Chondrocyte (in vitro differentiated cells): ENCODE data around the gene HMCES. TPM values are rescaled to one million over a fixed set of nuclear protein-coding genes. Genes with fewer than 3 reads are reported as not detected.
A peak's percentile ranks its signal among the peaks of the same experiment; 100 is the strongest.

ENCODE experiments used
- DNase-seq: peaks from one replicate; pipeline ENCODE4 v3.0.0; 2021; ENCODE audit warnings: mixed read lengths, low spot score
- H3K27ac Mint-ChIP-seq: one replicate; pipeline ENCODE4 v1.8.0; 2021; ENCODE audit warnings: mild to moderate bottlenecking, moderate library complexity, mixed read lengths; ENCODE audit not compliant: unreplicated experiment
- H3K27me3 Mint-ChIP-seq: 2 replicates; pipeline ENCODE4 v1.8.0; 2021; ENCODE audit warnings: low read depth, mixed read lengths
- H3K36me3 Mint-ChIP-seq: 2 replicates; pipeline ENCODE4 v1.8.0; 2021; ENCODE audit warnings: low read depth, mixed read lengths
- H3K4me1 Mint-ChIP-seq: 2 replicates; pipeline ENCODE4 v1.8.0; 2021; ENCODE audit warnings: low read depth, mild to moderate bottlenecking, mixed read lengths
- H3K4me3 Mint-ChIP-seq: one replicate; pipeline ENCODE4 v1.8.0; 2021; ENCODE audit warnings: mild to moderate bottlenecking, moderate library complexity, mixed read lengths; ENCODE audit not compliant: unreplicated experiment
- H3K9me3 Mint-ChIP-seq: 2 replicates; pipeline ENCODE4 v1.8.0; 2021; ENCODE audit warnings: low read depth, mixed read lengths
- CTCF ChIP-seq: fragments of 200-600 bp; sonication (generic); IDR thresholded peaks from 2 replicates; pipeline ENCODE4 v1.5.0; 2021; ENCODE audit warnings: antibody characterized with exemption, mild to moderate bottlenecking, moderate library complexity
- total RNA-seq: library from RNA; stranded (reverse); gene quantifications from 3 replicates; pipeline ENCODE4 v1.2.1, GENCODE V29; 2021

Gene HMCES
- total RNA-seq, 1 donor from 2014 or later: 25.9 TPM

GRCh38 chr3:129341331-129342141 is 62.9 kb downstream of the HMCES start:
- Mint-ChIP-seq H3K36me3 (no peaks in the 10 kb centered on the region), H3K27ac (no peak overlapping the region), H3K27me3 (peaks cover 3% of the 10 kb centered on the region), H3K4me3 (no peak overlapping the region), H3K4me1 (peaks cover 5% of the 10 kb centered on the region), H3K9me3 (no peaks in the 10 kb centered on the region)
- no peak for TF ChIP-seq CTCF
- DNase-seq: no peak

- TF ChIP-seq CTCF: peak; percentile 74
- Mint-ChIP-seq H3K9me3 (no peaks in the 10 kb centered on the region), H3K27me3 (peaks cover 3% of the 10 kb centered on the region), H3K36me3 (no peaks in the 10 kb centered on the region), H3K4me3 (no peak overlapping the region), H3K27ac (no peak overlapping the region), H3K4me1 (peaks cover 7% of the 10 kb centered on the region)
- no peak for DNase-seq
Measured at GRCh38 chr3:129343643-129344360, 65.1 kb downstream of the HMCES start.

- no peaks in the 10 kb centered on the region for H3K36me3 Mint-ChIP-seq
- no peak overlapping the region for H3K27ac Mint-ChIP-seq
- DNase-seq: no peak
- no peak for TF ChIP-seq CTCF
- peaks cover 7% of the 10 kb centered on the region for H3K4me1 Mint-ChIP-seq
- peaks cover 3% of the 10 kb centered on the region for H3K27me3 Mint-ChIP-seq
- H3K4me3 Mint-ChIP-seq: no peak overlapping the region
- no peaks in the 10 kb centered on the region for H3K9me3 Mint-ChIP-seq
Measured at GRCh38 chr3:129344540-129345220, 66.0 kb downstream of the HMCES start.

GRCh38 chr3:129345281-129345680 is 66.6 kb downstream of the HMCES start:
- Mint-ChIP-seq H3K36me3 (no peaks in the 10 kb centered on the region), H3K4me3 (no peak overlapping the region), H3K27ac (no peak overlapping the region), H3K4me1 (peaks cover 7% of the 10 kb centered on the region), H3K27me3 (peaks cover 3% of the 10 kb centered on the region), H3K9me3 (no peaks in the 10 kb centered on the region)
- no peak for DNase-seq
- TF ChIP-seq CTCF: no peak

GRCh38 chr3:129345971-129346370 is 67.3 kb downstream of the HMCES start:
- Mint-ChIP-seq H3K36me3 (no peaks in the 10 kb centered on the region), H3K9me3 (no peaks in the 10 kb centered on the region), H3K27me3 (peaks cover 5% of the 10 kb centered on the region), H3K27ac (no peak overlapping the region), H3K4me3 (no peak overlapping the region), H3K4me1 (peaks cover 7% of the 10 kb centered on the region)
- no peak for TF ChIP-seq CTCF
- DNase-seq: no peak
